Fibroblast of mammary gland (primary cell): ENCODE results near the gene AK3.
A peak's percentile ranks its signal among the peaks of the same experiment; 100 is the strongest.

Experiments used
- DNase-seq: peaks from one replicate; pipeline ENCODE4 v3.0.0-alpha.2; 2010; ENCODE audit warnings: low read depth
- H3K4me3 ChIP-seq: 2 replicates; pipeline ENCODE4 v1.5.1; 2011; ENCODE audit warnings: low read depth, mild to moderate bottlenecking, low read length, moderate library complexity; ENCODE audit not compliant: control insufficient read depth
- CTCF ChIP-seq: conservative IDR thresholded peaks from 2 replicates; pipeline ENCODE4 v1.5.1; 2011; ENCODE audit warnings: low read depth, low read length, inconsistent platforms; ENCODE audit not compliant: control insufficient read depth, insufficient read depth

The AK3 gene

GRCh38 chr9:4739587-4740387, 1.2 kb downstream of the AK3 start:
- DNase-seq: peak; percentile 39
- TF ChIP-seq CTCF: no peak
- peak overlapping the region; percentile 79 for H3K4me3 ChIP-seq

DNA sequence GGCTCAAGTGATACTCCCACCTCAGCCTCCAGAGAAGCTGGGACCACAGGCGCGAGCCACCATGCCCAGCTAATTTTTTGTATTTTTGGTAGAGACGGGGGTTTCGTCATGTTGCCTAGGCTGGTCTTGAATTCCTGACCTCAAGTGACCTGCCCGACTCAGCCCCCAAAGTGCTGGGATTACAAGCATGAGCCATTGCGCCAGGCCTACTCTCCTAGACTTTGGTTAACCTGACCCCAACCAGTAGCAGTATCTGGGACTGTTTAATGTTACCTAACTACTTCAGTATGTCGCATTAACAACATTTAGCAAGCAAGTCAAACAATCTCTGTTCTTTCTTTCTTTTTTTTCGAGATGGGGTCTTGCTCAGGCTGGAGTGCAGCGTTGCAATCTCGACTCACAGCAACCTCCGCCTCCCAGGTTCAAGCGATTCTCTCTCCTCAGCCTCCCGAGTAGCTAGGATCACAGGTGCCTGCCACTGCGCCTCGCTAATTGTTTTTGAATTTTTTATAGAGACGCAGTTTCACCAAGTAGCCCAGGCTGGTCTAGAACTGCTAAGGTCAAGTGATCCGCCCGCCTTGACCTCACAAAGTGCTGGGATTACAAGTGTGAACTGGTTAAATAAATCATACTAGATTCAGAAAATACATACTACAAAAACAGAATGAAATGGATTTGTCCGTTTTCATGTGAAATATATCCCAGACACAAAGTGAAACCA, 2.0 kb downstream of the AK3 start:
- DNase-seq: peak; percentile 21
- TF ChIP-seq CTCF: no peak
- peak overlapping the region; percentile 79 for H3K4me3 ChIP-seq

GRCh38 chr9:4734150-4734549, 6.9 kb downstream of the AK3 start:
- no peak for TF ChIP-seq CTCF
- no peak overlapping the region for H3K4me3 ChIP-seq
- peak; percentile 31 for DNase-seq

GRCh38 chr9:4732890-4733289, 8.1 kb downstream of the AK3 start:
- H3K4me3 ChIP-seq: no peak overlapping the region
- TF ChIP-seq CTCF: no peak
- no peak for DNase-seq

DNA sequence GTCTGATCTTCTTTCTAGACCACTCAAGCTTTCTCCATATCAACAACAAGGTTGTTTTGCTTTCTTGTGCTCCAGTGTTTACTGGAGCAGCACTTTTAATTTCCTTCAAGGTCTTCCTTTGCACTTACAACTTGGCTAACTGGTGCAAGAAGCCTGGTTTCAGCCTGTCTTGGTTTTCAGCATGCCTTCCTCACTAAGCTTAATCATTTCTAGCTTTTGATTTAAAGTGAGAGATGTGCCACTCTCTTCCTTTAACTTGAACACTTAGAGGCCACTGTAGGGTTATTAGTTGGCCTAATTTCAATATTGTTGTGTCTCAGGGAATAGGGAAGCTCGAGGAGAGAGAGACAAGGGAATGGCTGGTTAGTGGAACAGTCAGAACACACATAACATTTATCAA, 13.4 kb downstream of the AK3 start:
- no peak for DNase-seq
- no peak overlapping the region for H3K4me3 ChIP-seq
- TF ChIP-seq CTCF: no peak

GRCh38 chr9:4725706-4726442, 15.1 kb downstream of the AK3 start:
- DNase-seq: no peak
- no peak overlapping the region for H3K4me3 ChIP-seq
- TF ChIP-seq CTCF: no peak
